ENCODE measurements around the gene ATG16L2. TPM values are rescaled to one million over a fixed set of nuclear protein-coding genes. Genes with fewer than 3 reads are reported as not detected.

The ATG16L2 gene
- total and polyA plus RNA-seq, 9 of the 15 experiments (the other 6 are each of a cell fraction or from before 2014, with no cell fraction given), result 0.18 to 11.2 (median 6.2) TPM

DNA sequence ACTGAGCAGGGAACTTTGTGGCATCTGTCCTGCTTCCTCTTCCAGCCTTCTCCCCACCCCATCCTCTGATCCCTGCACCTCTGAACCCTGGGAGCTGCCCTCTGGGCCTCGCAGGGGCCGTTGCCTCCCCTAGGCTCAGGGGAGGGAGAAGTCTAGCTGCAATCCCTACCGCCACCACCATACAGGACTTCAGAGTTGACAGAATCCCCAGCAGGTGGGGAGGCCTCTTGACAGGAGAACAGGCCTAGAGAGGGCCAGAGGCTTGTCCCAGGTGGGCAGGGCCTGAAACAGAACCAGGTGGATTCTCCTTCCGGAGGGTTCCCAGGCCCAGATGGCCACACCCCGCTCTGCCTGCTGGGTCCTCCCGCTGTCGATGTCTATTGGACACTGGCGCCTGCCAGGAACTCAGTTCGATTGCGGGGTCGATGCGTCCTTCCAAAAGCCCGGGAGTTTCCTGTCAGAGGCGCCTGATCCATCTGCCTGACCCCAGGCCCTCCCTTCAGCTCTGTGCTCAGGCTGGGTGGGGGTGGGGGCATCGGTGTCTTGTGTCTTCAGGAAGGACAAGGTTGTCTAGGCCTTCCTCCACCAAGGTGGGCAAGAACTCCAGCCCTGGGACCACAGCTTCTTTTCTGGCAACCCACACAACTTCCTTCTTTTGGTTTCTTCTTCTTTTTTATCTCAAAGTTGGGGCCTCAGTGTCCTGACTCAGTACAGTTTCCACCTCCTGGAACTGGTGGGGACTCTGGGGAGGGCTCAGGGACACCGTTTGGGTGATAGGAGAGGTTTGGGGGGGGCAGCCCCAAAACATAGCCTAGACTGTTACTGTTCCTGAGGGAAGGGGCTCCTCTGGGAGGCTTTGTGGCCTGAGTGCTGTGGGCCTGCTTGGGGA, 26.8 kb upstream of the ATG16L2 start (continued):
- TF ChIP-seq, protein P1, sequence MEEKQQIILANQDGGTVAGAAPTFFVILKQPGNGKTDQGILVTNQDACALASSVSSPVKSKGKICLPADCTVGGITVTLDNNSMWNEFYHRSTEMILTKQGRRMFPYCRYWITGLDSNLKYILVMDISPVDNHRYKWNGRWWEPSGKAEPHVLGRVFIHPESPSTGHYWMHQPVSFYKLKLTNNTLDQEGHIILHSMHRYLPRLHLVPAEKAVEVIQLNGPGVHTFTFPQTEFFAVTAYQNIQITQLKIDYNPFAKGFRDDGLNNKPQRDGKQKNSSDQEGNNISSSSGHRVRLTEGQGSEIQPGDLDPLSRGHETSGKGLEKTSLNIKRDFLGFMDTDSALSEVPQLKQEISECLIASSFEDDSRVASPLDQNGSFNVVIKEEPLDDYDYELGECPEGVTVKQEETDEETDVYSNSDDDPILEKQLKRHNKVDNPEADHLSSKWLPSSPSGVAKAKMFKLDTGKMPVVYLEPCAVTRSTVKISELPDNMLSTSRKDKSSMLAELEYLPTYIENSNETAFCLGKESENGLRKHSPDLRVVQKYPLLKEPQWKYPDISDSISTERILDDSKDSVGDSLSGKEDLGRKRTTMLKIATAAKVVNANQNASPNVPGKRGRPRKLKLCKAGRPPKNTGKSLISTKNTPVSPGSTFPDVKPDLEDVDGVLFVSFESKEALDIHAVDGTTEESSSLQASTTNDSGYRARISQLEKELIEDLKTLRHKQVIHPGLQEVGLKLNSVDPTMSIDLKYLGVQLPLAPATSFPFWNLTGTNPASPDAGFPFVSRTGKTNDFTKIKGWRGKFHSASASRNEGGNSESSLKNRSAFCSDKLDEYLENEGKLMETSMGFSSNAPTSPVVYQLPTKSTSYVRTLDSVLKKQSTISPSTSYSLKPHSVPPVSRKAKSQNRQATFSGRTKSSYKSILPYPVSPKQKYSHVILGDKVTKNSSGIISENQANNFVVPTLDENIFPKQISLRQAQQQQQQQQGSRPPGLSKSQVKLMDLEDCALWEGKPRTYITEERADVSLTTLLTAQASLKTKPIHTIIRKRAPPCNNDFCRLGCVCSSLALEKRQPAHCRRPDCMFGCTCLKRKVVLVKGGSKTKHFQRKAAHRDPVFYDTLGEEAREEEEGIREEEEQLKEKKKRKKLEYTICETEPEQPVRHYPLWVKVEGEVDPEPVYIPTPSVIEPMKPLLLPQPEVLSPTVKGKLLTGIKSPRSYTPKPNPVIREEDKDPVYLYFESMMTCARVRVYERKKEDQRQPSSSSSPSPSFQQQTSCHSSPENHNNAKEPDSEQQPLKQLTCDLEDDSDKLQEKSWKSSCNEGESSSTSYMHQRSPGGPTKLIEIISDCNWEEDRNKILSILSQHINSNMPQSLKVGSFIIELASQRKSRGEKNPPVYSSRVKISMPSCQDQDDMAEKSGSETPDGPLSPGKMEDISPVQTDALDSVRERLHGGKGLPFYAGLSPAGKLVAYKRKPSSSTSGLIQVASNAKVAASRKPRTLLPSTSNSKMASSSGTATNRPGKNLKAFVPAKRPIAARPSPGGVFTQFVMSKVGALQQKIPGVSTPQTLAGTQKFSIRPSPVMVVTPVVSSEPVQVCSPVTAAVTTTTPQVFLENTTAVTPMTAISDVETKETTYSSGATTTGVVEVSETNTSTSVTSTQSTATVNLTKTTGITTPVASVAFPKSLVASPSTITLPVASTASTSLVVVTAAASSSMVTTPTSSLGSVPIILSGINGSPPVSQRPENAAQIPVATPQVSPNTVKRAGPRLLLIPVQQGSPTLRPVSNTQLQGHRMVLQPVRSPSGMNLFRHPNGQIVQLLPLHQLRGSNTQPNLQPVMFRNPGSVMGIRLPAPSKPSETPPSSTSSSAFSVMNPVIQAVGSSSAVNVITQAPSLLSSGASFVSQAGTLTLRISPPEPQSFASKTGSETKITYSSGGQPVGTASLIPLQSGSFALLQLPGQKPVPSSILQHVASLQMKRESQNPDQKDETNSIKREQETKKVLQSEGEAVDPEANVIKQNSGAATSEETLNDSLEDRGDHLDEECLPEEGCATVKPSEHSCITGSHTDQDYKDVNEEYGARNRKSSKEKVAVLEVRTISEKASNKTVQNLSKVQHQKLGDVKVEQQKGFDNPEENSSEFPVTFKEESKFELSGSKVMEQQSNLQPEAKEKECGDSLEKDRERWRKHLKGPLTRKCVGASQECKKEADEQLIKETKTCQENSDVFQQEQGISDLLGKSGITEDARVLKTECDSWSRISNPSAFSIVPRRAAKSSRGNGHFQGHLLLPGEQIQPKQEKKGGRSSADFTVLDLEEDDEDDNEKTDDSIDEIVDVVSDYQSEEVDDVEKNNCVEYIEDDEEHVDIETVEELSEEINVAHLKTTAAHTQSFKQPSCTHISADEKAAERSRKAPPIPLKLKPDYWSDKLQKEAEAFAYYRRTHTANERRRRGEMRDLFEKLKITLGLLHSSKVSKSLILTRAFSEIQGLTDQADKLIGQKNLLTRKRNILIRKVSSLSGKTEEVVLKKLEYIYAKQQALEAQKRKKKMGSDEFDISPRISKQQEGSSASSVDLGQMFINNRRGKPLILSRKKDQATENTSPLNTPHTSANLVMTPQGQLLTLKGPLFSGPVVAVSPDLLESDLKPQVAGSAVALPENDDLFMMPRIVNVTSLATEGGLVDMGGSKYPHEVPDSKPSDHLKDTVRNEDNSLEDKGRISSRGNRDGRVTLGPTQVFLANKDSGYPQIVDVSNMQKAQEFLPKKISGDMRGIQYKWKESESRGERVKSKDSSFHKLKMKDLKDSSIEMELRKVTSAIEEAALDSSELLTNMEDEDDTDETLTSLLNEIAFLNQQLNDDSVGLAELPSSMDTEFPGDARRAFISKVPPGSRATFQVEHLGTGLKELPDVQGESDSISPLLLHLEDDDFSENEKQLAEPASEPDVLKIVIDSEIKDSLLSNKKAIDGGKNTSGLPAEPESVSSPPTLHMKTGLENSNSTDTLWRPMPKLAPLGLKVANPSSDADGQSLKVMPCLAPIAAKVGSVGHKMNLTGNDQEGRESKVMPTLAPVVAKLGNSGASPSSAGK (IDR thresholded peaks at IDR 0.05), result peak; percentile 90
- 0 out of 2 replicates have a peak, but pooled peaks have one; percentile 22 for TF ChIP-seq ZNF175 (CRISPR knock-in tag; IDR thresholded peaks at IDR 0.05; ENCODE audit: low read depth)
- peak; percentile 24 to 46; a peak in 1 of 4 replicates for TF ChIP-seq MAZ (CRISPR knock-in tag; conservative IDR thresholded peaks at IDR 0.05 in 1 of 2, IDR thresholded peaks at IDR 0.05 in 1 of 2)
- TF ChIP-seq, protein P2, sequence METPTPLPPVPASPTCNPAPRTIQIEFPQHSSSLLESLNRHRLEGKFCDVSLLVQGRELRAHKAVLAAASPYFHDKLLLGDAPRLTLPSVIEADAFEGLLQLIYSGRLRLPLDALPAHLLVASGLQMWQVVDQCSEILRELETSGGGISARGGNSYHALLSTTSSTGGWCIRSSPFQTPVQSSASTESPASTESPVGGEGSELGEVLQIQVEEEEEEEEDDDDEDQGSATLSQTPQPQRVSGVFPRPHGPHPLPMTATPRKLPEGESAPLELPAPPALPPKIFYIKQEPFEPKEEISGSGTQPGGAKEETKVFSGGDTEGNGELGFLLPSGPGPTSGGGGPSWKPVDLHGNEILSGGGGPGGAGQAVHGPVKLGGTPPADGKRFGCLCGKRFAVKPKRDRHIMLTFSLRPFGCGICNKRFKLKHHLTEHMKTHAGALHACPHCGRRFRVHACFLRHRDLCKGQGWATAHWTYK (CRISPR knock-in tag; IDR thresholded peaks at IDR 0.05), result 0 out of 2 replicates have a peak, but pooled peaks have one; percentile 47
- 0 out of 2 replicates have a peak, but pooled peaks have one; percentile 32 for TF ChIP-seq CBFB (CRISPR knock-in tag; IDR thresholded peaks at IDR 0.05)
- TF ChIP-seq E2F8 (IDR thresholded peaks at IDR 0.05; ENCODE audit: low read depth, partially characterized antibody), result peak; percentile 74
- TF ChIP-seq POLR2G (IDR thresholded peaks at IDR 0.05; ENCODE audit: low read depth, low read length), result peak; percentile 76
- no peak for TF ChIP-seq ZNF347 (CRISPR knock-in tag; IDR thresholded peaks at IDR 0.05; ENCODE audit: low read depth)

All from K562 (cell line).